Progenitor cell of endocrine pancreas (in vitro differentiated cells): ENCODE measurements around the gene LGALS12. TPM values are rescaled to one million over a fixed set of nuclear protein-coding genes. Genes with fewer than 3 reads are reported as not detected.
"Not testable (repeated sequence)": the region's sequence is repeated elsewhere in the genome, so short reads cannot be mapped to it uniquely, and the experiment has no call there.

Source experiments
- DNase-seq: peaks from one replicate; pipeline ENCODE4 v3.0.0; 2021; ENCODE audit warnings: low spot score; ENCODE audit not compliant: unreplicated experiment
- H3K27ac Mint-ChIP-seq: 2 replicates; pipeline ENCODE4 v1.8.0; 2021; ENCODE audit warnings: mild to moderate bottlenecking, moderate library complexity, mixed read lengths
- H3K27me3 Mint-ChIP-seq: 2 replicates; pipeline ENCODE4 v1.8.0; 2021; ENCODE audit warnings: mixed read lengths
- H3K36me3 Mint-ChIP-seq: 2 replicates; pipeline ENCODE4 v1.8.0; 2022; ENCODE audit warnings: mixed read lengths; ENCODE audit not compliant: insufficient read depth
- H3K4me1 Mint-ChIP-seq: 2 replicates; pipeline ENCODE4 v1.8.0; 2021; ENCODE audit warnings: low read depth, mixed read lengths
- H3K4me3 Mint-ChIP-seq: 2 replicates; pipeline ENCODE4 v1.8.0; 2021; ENCODE audit warnings: low read depth, mild to moderate bottlenecking, moderate library complexity, mixed read lengths
- H3K9me3 Mint-ChIP-seq: 2 replicates; pipeline ENCODE4 v1.8.0; 2021; ENCODE audit warnings: low read depth, mixed read lengths
- CTCF ChIP-seq: fragments of 200-600 bp; sonication (generic); IDR thresholded peaks from one replicate; pipeline ENCODE4 v1.5.0; 2021; ENCODE audit warnings: antibody characterized with exemption, mild to moderate bottlenecking; ENCODE audit not compliant: unreplicated experiment
- total RNA-seq: library from RNA; stranded (reverse); gene quantifications from 2 replicates; pipeline ENCODE4 v1.2.1, GENCODE V29; 2021

The LGALS12 gene
- total RNA-seq, 1 donor from 2014 or later = 2.3 TPM

GRCh38 chr11:63523151-63523550 lies 17.3 kb downstream of the LGALS12 start:
- no peak for DNase-seq
- TF ChIP-seq CTCF = no peak
- no peak overlapping the region for H3K4me3 Mint-ChIP-seq
- H3K27ac Mint-ChIP-seq = no peak overlapping the region
- H3K9me3 Mint-ChIP-seq = peaks cover 25% of the 10 kb centered on the region
- H3K27me3 Mint-ChIP-seq = no peaks in the 10 kb centered on the region
- H3K36me3 Mint-ChIP-seq = peaks cover 20% of the 10 kb centered on the region
- peaks cover 12% of the 10 kb centered on the region for H3K4me1 Mint-ChIP-seq

- Mint-ChIP-seq H3K4me3 (peak overlapping the region; percentile 55), H3K36me3 (peaks cover 5% of the 10 kb centered on the region), H3K27ac (peak overlapping the region; percentile 97), H3K27me3 (no peaks in the 10 kb centered on the region), H3K9me3 (peaks cover 10% of the 10 kb centered on the region), H3K4me1 (peaks cover 40% of the 10 kb centered on the region)
- TF ChIP-seq CTCF = no peak
- no peak for DNase-seq
Measured at GRCh38 chr11:63527667-63528066, 21.8 kb downstream of the LGALS12 start.

GRCh38 chr11:63528156-63528555 lies 22.3 kb downstream of the LGALS12 start:
- H3K36me3 Mint-ChIP-seq, DNase-seq, H3K27me3 Mint-ChIP-seq: not testable (repeated sequence)
- Mint-ChIP-seq H3K9me3 (peaks cover 10% of the 10 kb centered on the region), H3K4me1 (peaks cover 45% of the 10 kb centered on the region), H3K27ac (peak overlapping the region; percentile 97), H3K4me3 (peak overlapping the region; percentile 55)

GRCh38 chr11:63528729-63529278 lies 22.9 kb downstream of the LGALS12 start:
- not testable (repeated sequence) for H3K27me3 Mint-ChIP-seq, H3K36me3 Mint-ChIP-seq, DNase-seq, H3K9me3 Mint-ChIP-seq
- Mint-ChIP-seq H3K4me1 (peaks cover 51% of the 10 kb centered on the region), H3K27ac (peak overlapping the region; percentile 96), H3K4me3 (peak overlapping the region; percentile 49)

GRCh38 chr11:63529373-63529772 lies 23.5 kb downstream of the LGALS12 start:
- not testable (repeated sequence) for DNase-seq, H3K36me3 Mint-ChIP-seq, H3K9me3 Mint-ChIP-seq, H3K27me3 Mint-ChIP-seq
- H3K4me3 Mint-ChIP-seq = peak overlapping the region; percentile 49
- peaks cover 53% of the 10 kb centered on the region for H3K4me1 Mint-ChIP-seq
- peak overlapping the region; percentile 96 for H3K27ac Mint-ChIP-seq

- DNase-seq = no peak
- peaks cover 1% of the 10 kb centered on the region for H3K36me3 Mint-ChIP-seq
- no peak for TF ChIP-seq CTCF
- H3K9me3 Mint-ChIP-seq = no peaks in the 10 kb centered on the region
- H3K4me3 Mint-ChIP-seq = peak overlapping the region; percentile 19
- peaks cover 53% of the 10 kb centered on the region for H3K4me1 Mint-ChIP-seq
- peak overlapping the region; percentile 96 for H3K27ac Mint-ChIP-seq
- H3K27me3 Mint-ChIP-seq = no peaks in the 10 kb centered on the region
Measured at GRCh38 chr11:63530021-63530420, 24.1 kb downstream of the LGALS12 start.

GRCh38 chr11:63531074-63531792 lies 25.3 kb downstream of the LGALS12 start:
- H3K27ac Mint-ChIP-seq = peak overlapping the region; percentile 98
- not testable (repeated sequence) for DNase-seq, H3K36me3 Mint-ChIP-seq, H3K9me3 Mint-ChIP-seq, H3K27me3 Mint-ChIP-seq
- H3K4me1 Mint-ChIP-seq = peaks cover 53% of the 10 kb centered on the region
- peak overlapping the region; percentile 46 for H3K4me3 Mint-ChIP-seq
